LoVo (cell line): Measurements from ENCODE around the gene SKOR1.
A peak's percentile ranks its signal among the peaks of the same experiment; 100 is the strongest.

Source experiments
- DNase-seq: peaks from one replicate; pipeline ENCODE4 v3.0.0-alpha.2; 2016; ENCODE audit warnings: low spot score

The SKOR1 gene

GRCh38 chr15:67832031-67832551, 6.8 kb downstream of the SKOR1 start:
- no peak for DNase-seq

DNA sequence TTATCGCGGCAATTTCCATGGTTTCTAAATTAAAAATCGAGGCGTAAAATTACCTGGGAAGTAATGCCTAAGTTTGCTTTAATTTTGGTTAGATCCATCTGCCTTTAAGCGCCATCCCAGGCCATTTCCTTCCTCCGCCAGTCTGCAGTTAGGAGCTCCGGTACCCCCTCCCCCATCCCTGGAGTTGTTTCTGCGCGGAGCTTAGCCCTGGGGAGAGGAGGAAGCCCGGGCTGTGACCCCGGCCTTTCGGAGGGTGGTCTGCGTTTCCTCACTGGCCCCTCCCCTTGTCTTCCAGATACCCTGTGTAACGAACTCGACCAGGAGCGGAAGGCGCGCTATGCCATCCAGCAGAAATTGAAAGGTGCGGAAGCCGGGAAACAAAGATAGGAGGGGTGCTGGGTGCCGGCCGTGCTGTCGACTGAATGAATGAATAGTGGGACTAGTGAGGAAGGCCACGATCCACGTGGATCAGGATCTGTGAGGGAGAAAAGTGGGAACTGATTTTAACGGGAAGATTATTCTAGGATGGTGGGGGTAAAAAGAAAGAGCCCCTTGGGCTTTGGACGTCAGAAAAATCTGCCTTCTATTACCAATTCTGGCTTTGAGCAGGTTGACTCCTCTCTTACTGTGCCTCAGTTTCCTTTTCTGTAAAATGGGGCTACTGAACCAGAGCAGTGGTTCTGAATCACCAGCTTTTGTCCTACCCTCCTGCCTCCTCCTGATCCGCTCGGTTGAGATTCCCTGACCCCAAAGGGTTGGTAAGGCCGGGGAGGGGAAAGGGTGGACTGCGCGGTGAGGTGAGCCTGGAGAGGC, 7.8 kb downstream of the SKOR1 start:
- DNase-seq, result no peak

DNA sequence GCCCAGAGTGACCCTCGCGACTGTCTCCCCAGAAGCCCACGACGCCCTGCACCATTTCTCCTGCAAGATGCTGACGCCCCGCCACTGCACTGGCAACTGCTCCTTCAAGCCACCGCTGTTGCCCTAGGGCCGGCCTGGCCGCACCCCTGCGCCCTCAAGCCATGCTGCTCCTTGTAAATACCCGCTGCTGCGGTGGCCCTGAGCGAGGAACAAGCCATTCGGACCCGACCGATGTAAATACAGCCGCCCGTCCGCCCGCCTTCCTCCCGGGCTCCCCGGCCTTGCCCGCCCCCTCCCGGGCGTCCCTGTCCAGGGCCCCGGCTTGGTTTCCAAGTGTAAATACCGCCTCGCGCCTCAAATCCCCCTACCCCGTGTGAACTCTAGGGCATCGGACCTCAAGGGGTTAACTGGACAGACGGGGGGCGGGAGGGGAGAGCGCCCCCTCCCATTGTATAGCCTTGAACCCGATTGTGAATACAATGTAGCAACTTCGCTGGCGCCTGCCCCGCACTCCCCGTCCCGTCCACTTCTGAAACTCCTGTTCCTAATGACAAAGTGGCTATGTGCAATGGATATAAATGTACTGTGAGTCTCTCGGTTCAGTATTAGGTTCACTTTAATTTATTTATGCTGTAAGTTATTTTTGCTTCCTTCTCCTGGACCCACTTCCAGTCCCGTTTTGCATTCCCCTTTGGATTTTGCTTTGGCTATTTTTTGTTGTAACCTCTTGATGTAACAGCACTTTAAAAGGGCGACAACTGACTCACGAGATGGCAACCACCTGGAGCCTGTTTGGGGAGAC, 8.6 kb downstream of the SKOR1 start:
- DNase-seq, result peak; percentile 23

DNA sequence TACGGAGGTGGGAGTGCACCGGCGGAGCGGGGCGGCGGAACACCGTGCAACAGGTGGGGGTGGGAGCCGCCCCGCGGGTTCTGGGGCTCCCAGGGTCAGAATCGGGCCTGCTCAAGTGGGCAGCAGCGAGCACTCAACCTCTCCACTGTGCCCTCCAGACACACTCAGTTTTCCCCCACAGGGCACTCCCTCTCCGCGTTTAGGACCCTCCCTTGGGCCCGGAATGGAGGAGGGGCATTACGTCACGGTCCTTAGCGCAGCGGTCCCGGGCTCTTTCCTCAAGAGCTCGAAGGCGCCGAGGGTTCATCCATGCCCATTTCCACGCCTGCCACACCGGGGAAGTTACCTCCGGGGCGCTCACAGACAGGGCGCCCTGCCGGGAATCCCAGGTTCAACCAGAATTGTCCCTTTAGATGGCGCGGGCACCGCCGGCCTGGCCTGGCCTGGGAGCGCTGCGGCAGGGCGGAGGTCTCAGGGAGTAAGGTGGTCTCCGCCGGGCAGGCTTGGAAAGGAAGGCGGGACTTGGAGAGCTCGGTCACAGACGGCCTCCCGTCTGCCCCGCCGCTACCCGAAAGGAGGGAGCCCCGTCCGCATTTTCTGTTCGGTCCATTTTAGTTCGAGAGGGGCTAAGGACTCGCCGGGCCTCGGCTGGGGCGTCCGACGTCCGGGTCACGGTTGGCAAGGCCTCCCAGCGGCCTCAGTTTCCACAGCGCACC, 9.4 kb downstream of the SKOR1 start:
- DNase-seq, result no peak

DNA sequence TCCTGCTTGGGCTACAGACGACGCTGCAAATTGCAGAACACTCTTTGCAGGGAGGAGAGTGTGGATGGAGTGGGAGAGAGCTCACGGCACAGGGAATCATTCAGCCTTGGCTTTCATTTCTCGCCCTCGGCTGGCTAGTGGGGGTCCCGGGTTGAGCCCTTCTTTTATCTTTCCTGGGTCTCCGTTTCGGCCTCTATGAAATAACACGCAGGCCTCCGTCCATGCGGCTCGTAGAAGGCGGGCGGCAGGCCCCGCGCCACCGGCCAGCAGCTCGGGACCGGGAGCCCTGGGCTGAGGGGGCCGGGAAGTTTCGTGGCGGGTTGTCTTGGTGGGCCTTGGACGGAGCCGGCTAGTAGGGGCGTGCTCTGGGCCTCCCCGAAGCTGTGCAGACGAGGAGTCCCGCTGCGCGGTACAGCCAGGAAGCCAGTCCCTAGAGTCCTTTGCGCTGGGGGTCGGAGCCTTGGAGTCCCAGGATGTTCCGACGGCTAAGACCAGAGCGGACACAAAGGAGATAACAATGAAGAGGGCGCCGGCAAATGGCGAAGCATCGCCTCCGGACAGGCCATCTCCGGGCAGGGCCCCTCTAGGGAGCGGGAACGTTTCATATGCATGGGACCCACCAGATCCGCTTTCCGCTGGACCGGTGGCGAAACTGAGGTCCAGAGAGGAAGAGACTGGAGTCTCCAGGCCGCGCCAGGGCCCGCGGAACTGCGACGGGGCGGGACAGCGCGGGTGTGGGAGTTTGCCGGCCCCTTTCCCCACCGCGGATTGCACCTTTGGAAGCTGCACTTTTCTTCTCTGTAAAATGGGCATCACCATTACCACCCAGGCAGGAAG, 10.2 kb downstream of the SKOR1 start:
- no peak for DNase-seq

GRCh38 chr15:67836134-67836455, 10.8 kb downstream of the SKOR1 start:
- DNase-seq, result no peak

GRCh38 chr15:67836477-67836876, 11.2 kb downstream of the SKOR1 start:
- DNase-seq, result peak; percentile 60

DNA sequence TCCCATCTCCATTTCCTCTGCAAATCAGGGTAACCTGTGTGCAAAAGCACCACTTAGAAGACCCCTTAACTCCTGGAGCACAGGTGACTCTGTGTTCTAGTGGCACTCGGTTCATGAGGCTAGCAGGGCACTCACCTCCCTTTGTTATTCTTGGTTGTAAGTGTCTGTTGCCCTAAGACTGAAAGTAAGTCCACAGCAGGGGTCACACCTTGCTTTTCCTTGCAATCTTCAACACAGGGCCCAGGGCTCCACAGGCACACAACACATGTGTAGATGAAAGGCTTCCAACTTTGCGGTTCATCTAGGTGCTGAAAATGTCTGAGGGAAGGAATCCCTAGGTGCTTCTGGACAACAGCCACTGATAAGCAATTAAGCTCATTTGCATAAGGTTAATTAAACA, 11.6 kb downstream of the SKOR1 start:
- DNase-seq, result no peak

DNA sequence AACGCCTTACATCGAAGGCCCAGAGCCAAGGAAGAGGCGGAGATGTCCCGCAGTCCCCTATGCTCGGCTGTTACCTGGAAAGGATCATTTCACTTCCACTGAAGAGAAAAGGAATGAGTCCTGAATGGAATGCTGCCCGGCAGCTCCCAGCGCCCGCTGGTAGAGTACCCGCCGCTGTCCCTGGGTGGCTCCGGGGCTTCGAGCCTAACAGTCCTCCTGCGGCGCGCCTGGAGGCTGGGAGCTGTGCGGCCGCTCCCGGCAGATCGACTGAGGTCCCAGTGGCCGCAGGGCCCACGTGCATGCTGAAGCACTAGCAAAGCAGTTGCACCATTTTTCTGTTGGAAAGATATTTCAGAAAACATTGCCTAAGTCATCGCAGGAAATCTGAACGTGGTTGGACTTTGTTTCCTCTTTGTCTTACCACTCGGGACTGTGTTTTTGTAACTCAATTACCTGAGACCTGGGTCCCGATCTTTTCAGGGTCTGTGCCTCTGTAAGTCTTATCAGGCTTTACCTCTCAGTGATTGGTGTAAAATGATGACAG, 13.6 kb downstream of the SKOR1 start:
- peak; percentile 67 for DNase-seq

DNA sequence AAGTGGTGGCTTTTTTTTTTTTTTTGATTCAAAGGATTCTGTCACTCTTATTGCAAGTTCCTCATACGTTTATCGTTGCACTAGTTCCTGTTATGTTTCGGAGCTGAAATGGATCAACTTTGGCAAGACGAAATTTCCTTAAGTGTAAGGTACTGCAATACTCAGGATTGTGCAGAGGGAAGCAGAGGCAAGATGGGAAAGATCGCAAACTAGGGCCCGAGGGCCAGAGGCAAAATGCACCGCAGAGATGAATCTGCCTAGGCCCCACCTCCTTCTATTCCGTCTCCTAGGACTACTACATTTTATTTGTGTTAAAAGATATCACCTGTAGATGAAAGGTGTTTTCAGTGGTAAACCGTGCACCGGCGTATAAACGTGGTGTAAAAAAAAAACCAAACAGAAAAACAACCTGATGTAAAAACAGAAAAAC, 14.2 kb downstream of the SKOR1 start:
- peak; percentile 67 for DNase-seq

- DNase-seq, result peak; percentile 97
Observed at GRCh38 chr15:67839929-67840748, 14.8 kb downstream of the SKOR1 start, which contains the start of gene RNU6-1. RNU6-1 (minus strand) TSS chr15:67840045.

GRCh38 chr15:67840749-67841512, 15.6 kb downstream of the SKOR1 start:
- DNase-seq, result no peak

DNA sequence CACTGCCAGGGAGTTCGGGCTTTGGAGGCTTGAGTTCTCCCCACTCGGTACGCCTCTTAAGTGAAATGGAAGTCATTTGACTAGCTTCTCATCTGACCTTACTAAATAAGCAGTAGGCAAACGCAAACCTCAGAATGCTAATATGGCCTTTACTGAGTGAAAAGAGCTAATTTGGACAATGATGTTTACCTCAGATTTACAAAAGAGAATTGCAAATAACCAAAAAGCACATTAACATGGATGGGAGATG, 16.1 kb downstream of the SKOR1 start:
- no peak for DNase-seq

DNA sequence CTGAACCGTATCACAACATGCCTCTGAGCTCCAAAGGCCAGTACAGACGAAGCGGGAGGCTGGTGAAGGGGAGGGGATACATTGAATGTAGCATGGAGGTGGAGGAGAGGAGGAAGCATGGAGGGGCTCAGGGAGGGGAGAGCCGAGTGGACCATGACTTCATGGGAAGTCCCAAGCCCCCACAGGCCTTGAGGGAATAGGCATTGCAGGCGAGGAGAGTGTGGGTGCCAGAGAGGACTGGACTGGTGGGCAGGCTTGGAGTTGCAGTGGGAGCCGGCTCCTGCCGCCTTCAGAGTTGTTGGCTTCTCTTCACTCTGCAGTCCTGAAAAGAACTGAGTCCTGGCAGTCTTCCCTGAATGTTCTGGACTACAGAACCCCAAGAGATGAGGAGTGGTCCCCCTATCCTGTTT, 17.8 kb downstream of the SKOR1 start:
- DNase-seq, result no peak

GRCh38 chr15:67843571-67844387, 18.5 kb downstream of the SKOR1 start:
- DNase-seq, result no peak

GRCh38 chr15:67845974-67846373, 20.7 kb downstream of the SKOR1 start:
- DNase-seq, result no peak

DNA sequence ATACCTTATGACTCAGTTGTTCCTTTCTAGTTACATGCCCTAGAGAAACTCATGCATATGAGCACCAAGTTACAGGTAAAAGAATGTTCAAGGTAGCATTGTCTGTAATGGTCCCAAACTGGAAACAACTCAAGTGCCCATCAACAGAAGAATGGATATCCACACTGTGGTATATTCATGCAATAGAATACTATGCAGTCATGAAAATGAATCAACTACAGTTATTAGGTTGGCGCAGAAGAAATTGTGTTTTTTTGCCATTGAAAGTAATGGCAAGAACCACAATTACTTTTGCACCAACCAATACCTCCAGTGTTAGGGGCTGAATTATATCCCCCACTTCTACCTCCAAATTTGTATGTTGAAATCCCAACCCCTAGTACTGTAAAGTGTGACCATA, 24.2 kb downstream of the SKOR1 start:
- DNase-seq, result no peak

DNA sequence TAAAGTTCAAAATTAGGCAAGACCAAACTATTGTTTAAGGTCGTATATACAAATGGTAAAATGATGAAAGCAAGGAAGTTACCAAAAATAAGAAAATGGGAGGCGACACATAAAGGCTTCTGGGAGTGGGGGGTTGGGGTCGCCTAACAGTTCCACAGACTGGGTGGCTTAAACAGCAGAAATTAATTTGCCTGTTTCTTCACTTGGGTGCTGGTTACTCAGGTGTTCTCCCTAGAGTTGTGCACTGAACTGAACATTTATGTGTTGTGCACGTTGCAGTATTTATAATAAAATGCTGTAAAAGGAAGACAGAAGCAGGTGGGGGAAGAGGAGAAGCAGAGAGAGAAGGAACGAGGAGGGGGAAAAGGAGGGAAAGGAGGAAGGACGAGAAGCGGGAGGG, 25.0 kb downstream of the SKOR1 start:
- DNase-seq, result no peak

DNA sequence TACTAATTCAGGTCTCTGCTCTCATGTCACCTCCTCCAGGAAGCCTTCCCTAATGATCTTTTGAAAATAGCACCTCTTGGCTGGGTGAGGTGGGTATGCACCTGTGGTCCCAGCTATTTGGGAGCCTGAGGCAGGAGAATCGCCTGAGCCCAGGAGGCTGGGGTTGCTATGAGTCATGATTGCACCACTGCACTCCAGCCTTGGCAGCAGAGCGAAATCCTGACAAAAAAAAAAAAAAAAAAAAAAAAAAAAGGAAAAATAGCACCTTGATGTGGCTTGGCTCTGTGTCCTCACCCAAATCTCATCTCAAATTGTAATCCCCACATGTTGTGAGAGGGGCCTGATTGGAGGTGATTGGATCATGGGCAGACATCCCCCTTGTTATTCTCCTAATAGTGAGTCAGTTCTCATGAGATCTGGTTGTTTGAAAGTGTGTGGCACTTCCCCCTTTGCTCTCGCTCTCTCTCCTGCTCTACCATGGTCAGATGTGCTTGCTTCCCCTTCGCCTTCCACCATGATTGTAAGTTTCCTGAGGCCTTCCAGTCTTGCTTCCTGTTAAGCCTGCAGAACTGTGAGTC, 25.8 kb downstream of the SKOR1 start:
- DNase-seq, result no peak
